Fibroblast of lung (primary cell): ENCODE measurements around the gene IBA57.

Experiments
- CTCF ChIP-seq, 2 donors: IDR thresholded peaks in 1 of 2; conservative IDR thresholded peaks in 1 of 2; 1 replicate in 1 of 2; 2 replicates in 1 of 2; pipeline ENCODE4 v1.5.1; 2011 to 2012; ENCODE audit warnings: low read length in 2 of 2, control low read depth in 1 of 2, inconsistent platforms in 1 of 2, low read depth in 1 of 2, mild to moderate bottlenecking in 1 of 2
- EZH2 ChIP-seq: IDR thresholded peaks from 2 replicates; pipeline ENCODE4 v1.5.1; 2012; ENCODE audit warnings: low read length, control low read depth, mild to moderate bottlenecking; ENCODE audit errors: missing control alignments

- no peak for TF ChIP-seq CTCF (conservative IDR thresholded peaks at IDR 0.05 in 1 of 2, IDR thresholded peaks at IDR 0.05 in 1 of 2; ENCODE audit: low read depth in 1 of 2, low read length in 2 of 2)
- TF ChIP-seq EZH2, result no peak
Measured at GRCh38 chr1:228163776-228164519, 1.7 kb upstream of the IBA57 start.
